ENCODE data around the gene SHANK3. TPM values are rescaled to one million over a fixed set of nuclear protein-coding genes. Genes with fewer than 3 reads are reported as not detected.

Gene SHANK3
- polyA plus RNA-seq, 3 donors from 2014 or later = not detected

DNA sequence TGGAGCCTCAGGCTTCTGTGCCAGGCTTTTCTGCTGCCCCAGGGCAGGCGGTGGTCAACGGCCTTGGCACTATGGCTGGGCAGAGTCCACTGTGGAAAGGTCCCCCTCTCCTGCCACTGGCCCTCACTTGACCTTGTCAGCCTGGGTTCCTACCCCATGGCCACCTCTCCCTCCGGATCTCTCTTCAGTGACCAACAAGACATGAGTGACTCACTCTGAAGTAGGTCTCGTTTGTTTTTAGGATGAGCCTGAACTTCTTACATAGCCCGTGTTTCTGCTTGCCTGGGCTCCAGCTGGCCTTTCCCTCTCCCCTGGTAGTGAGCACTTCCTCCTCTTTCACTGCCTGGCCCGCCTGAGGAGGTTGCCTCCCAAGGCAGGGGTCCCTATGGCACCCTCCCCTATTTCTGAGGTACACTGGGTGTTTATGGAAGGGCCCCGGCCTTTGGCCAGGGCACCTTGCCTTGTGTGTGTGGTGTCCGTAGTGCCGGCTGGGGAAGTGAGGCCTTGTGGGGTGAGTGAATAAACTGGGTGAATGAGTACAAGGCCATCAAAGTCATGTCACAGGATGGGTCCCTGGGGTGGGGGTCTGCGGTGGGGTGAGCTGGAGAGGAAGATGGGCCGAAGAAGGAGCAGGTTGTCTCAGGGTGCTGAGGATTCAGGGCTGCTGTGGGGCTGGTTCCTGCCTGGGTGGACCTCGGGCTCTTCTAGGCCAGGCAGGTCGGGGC is 5.0 kb downstream of the SHANK3 start:
- H3K4me3 Mint-ChIP-seq = no peak overlapping the region
- peaks cover 10 to 21% (median 12%) of the 10 kb centered on the region in 3 donors for H3K27me3 Mint-ChIP-seq (ENCODE audit: low read depth in 3 of 3)
- H3K27ac Mint-ChIP-seq = no peak overlapping the region
- peaks cover 0 to 14% of the 10 kb centered on the region in 2 donors for H3K4me1 Mint-ChIP-seq
- H3K9me3 Mint-ChIP-seq = peaks cover 0 to 2% (median 0%) of the 10 kb centered on the region in 6 donors
- peaks cover 0 to 3% (median 0%) of the 10 kb centered on the region in 3 donors for H3K36me3 Mint-ChIP-seq
- no peak for DNase-seq

DNA sequence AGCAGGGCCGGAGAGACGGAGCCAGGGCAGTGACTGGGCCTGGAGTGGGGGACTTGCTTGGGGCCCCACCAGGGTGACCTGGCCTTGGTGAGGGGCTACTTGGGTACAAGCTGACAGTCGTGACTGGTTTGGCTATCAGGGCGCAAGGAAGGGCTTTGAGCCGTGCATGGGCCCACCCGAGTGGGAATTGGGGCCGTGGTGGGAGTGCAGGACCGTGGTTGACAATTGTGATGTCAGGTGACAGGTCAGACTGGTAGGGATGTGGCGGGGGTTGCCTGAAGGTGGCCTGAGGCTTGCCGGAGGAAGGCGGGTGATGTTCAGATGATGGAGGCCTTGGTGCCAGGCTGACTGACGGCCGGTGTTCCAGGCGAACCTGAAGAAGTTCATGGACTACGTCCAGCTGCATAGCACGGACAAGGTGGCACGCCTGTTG is 5.6 kb downstream of the SHANK3 start:
- Mint-ChIP-seq H3K27ac (no peak overlapping the region), H3K4me3 (no peak overlapping the region), H3K9me3 (peaks cover 0 to 2% (median 0%) of the 10 kb centered on the region in 6 donors), H3K4me1 (peaks cover 0 to 9% of the 10 kb centered on the region in 2 donors), H3K36me3 (peaks cover 0 to 3% (median 0%) of the 10 kb centered on the region in 3 donors), H3K27me3 (ENCODE audit: low read depth in 3 of 3) (peaks cover 4 to 15% (median 8%) of the 10 kb centered on the region in 3 donors)
- no peak for DNase-seq

GRCh38 chr22:50678651-50679521 is 6.3 kb downstream of the SHANK3 start:
- Mint-ChIP-seq H3K4me1 (peaks cover 0 to 8% of the 10 kb centered on the region in 2 donors), H3K27ac (no peak overlapping the region), H3K9me3 (peaks cover 0 to 2% (median 0%) of the 10 kb centered on the region in 6 donors), H3K36me3 (peaks cover 0 to 3% (median 0%) of the 10 kb centered on the region in 3 donors), H3K4me3 (no peak overlapping the region), H3K27me3 (ENCODE audit: low read depth in 3 of 3) (peaks cover 4 to 13% (median 7%) of the 10 kb centered on the region in 3 donors)
- no peak for DNase-seq

DNA sequence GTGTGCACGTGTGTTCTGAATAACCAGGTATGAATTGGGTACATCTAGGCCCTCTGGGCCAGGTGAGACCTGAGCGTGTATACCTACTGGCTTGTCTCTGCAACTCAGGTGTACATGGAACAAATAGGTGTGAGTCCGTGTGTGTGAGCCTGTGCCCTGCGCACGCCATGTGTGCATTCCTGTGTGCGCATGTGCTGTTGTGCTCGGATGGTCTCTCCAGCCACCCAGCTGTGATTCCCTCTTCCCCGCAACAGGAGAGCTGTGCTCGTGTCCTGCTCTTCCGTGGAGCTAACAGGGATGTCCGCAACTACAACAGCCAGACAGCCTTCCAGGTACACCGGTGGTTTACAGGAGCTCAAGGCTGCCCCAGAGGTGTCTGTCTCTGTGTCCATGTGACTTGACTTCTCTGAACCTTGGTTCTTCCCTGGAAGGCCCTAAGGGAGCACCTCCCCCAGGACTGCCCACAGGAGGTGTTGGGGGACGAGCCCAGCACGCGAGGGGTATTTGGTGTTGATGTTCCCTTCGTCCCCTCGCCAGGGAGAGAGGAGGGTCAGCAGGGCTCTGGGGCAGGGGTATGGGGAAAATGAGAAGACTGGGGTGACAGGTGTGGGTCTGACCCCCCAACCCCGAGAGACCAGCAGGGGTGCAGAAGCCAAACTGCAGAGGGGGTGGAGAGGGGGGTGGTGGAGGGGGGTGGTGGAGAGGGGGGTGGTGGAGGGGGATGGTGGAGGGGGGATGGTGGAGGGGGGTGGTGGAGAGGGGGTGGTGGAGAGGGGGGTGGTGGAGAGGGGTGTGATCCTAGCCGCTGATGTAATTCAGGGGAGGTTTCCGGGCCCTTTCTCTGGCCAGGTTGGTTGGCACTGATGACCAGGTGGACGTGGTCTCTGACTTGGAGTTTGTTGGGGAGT is 10.7 kb downstream of the SHANK3 start:
- H3K27ac Mint-ChIP-seq = peak overlapping the region in 1 of 6 donors; percentile 13

DNA sequence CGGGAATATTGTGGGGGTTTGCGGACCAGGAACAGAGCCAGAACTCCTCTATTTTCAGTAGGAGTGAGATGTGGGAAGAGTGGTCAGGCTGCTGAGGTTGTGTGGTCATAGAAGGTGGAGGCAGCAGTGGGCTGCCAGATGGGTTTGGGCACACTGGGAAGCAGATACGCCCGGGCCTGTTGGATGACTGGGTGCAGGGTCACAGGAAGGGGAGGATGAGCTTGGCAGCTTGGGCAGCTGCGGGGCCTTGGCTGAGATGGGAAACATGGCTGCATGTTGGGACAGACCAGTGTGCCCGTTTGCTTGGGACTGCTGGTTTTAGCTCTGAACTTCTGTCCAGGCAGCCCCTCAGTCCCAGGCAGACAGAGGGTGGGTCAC is 11.4 kb downstream of the SHANK3 start:
- DNase-seq = no peak
- Mint-ChIP-seq H3K27me3 (ENCODE audit: low read depth in 3 of 3) (peaks cover 0 to 3% (median 2%) of the 10 kb centered on the region in 3 donors), H3K36me3 (no peaks in the 10 kb centered on the region), H3K27ac (no peak overlapping the region), H3K9me3 (no peaks in the 10 kb centered on the region), H3K4me3 (no peak overlapping the region), H3K4me1 (no peaks in the 10 kb centered on the region)

More for the DNA sequence above, 10.7 kb downstream of the SHANK3 start:
- Mint-ChIP-seq H3K9me3 (no peaks in the 10 kb centered on the region), H3K27me3 (ENCODE audit: low read depth in 3 of 3) (peaks cover 0 to 3% (median 0%) of the 10 kb centered on the region in 3 donors), H3K4me3 (no peak overlapping the region), H3K4me1 (no peaks in the 10 kb centered on the region), H3K36me3 (no peaks in the 10 kb centered on the region)
- DNase-seq = no peak

DNA sequence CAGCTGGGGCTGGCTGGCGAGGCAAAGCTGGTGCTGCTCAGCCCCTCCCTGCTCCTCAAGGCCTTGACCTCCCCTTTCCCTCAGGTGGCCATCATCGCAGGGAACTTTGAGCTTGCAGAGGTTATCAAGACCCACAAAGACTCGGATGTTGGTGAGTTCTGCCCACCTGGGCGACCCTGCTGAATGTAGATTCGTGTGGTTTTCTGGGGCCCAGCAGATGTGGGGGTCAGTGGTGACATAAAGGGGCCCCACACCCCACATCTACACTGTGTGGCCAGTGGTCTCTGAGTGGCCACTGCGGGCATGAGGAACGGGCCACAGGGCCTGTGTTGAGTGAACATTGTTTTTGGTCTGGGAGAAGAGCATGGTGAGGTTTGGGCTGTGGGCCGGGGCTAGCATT is 11.9 kb downstream of the SHANK3 start:
- DNase-seq = no peak

DNA sequence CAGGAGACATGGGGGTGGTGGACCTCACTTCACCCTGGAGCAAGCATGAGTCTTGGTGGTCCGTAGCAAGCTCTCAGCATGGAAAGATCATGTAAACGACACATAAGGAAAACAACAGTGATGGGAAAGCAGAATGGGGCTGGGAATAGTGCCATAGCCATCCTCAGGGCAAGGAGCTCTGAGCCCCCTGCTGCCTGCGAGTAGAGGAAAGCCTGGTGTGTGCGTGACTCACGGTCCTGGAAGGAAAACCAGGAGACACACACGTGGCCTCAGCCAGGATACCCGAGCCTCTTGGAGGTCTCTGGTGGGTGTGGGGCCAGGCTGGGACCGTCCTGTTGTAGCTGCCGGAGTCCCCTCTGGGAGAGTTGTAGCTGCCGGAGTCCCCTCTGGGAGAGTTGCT is 12.4 kb downstream of the SHANK3 start:
- no peaks in the 10 kb centered on the region for H3K36me3 Mint-ChIP-seq
- peaks cover 0 to 3% (median 3%) of the 10 kb centered on the region in 3 donors for H3K27me3 Mint-ChIP-seq (ENCODE audit: low read depth in 3 of 3)
- H3K27ac Mint-ChIP-seq = no peak overlapping the region
- H3K4me1 Mint-ChIP-seq = no peaks in the 10 kb centered on the region
- no peaks in the 10 kb centered on the region for H3K9me3 Mint-ChIP-seq
- DNase-seq = no peak
- H3K4me3 Mint-ChIP-seq = no peak overlapping the region

More for the DNA sequence above, 11.9 kb downstream of the SHANK3 start:
- H3K27me3 Mint-ChIP-seq (ENCODE audit: low read depth in 3 of 3) = peaks cover 0 to 3% (median 3%) of the 10 kb centered on the region in 3 donors
- H3K4me3 Mint-ChIP-seq = no peak overlapping the region
- no peaks in the 10 kb centered on the region for H3K36me3 Mint-ChIP-seq
- H3K4me1 Mint-ChIP-seq = no peaks in the 10 kb centered on the region
- H3K27ac Mint-ChIP-seq = no peak overlapping the region
- H3K9me3 Mint-ChIP-seq = no peaks in the 10 kb centered on the region

DNA sequence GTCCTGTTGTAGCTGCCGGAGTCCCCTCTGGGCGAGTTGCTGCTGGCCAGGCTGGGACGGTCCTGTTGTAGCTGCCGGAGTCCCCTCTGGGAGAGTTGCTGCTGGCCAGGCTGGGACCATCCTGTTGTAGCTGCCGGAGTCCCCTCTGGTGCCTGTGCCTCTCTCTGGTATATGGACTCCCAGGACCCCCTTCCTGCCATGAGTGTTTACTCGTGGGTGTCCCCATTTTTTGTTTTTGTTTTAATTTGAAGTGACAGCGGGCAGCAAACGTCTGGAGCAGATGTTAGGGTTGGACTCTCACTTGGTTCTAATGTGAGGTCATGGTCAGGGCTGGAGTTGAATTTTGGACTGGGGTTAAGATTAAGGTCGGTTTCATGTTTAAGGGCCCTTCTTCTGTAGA is 14.2 kb downstream of the SHANK3 start:
- Mint-ChIP-seq H3K27me3 (ENCODE audit: low read depth in 3 of 3) (peaks cover 0 to 5% (median 3%) of the 10 kb centered on the region in 3 donors), H3K4me3 (no peak overlapping the region), H3K9me3 (peaks cover 0 to 2% (median 0%) of the 10 kb centered on the region in 6 donors), H3K4me1 (no peaks in the 10 kb centered on the region), H3K27ac (no peak overlapping the region), H3K36me3 (no peaks in the 10 kb centered on the region)
- DNase-seq = no peak

DNA sequence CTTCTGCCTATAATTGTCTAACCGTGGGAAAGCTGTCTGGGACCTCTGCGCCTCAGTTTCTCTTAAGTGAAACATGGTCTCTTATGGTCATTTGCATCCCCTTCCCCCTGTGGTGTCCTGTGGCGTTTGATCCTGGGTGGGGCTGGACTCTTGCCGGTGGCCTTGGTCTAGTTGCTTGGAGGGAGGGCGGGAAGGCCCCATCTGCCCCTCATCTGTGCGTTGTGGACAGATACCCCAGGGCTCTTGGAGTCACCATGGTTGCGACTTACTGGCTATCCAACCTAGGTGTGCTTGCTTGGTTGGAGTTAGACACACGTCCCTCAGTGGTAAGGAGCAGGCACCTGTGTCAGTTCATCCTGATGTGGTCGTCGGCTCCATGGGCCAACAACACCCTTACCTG is 15.2 kb downstream of the SHANK3 start:
- H3K4me1 Mint-ChIP-seq = no peaks in the 10 kb centered on the region
- H3K27me3 Mint-ChIP-seq (ENCODE audit: low read depth in 3 of 3) = peaks cover 0 to 5% (median 3%) of the 10 kb centered on the region in 3 donors
- H3K36me3 Mint-ChIP-seq = no peaks in the 10 kb centered on the region
- H3K27ac Mint-ChIP-seq = no peak overlapping the region
- DNase-seq = no peak
- H3K4me3 Mint-ChIP-seq = no peak overlapping the region
- H3K9me3 Mint-ChIP-seq = peaks cover 0 to 5% (median 0%) of the 10 kb centered on the region in 6 donors

- Mint-ChIP-seq H3K4me1 (no peaks in the 10 kb centered on the region), H3K27ac (peak overlapping the region in 1 of 6 donors; percentile 37), H3K36me3 (no peaks in the 10 kb centered on the region), H3K4me3 (no peak overlapping the region), H3K9me3 (peaks cover 0 to 5% (median 0%) of the 10 kb centered on the region in 6 donors), H3K27me3 (ENCODE audit: low read depth in 3 of 3) (peaks cover 1 to 5% (median 3%) of the 10 kb centered on the region in 3 donors)
- no peak for DNase-seq
Measured at GRCh38 chr22:50688448-50688847, 15.8 kb downstream of the SHANK3 start.

DNA sequence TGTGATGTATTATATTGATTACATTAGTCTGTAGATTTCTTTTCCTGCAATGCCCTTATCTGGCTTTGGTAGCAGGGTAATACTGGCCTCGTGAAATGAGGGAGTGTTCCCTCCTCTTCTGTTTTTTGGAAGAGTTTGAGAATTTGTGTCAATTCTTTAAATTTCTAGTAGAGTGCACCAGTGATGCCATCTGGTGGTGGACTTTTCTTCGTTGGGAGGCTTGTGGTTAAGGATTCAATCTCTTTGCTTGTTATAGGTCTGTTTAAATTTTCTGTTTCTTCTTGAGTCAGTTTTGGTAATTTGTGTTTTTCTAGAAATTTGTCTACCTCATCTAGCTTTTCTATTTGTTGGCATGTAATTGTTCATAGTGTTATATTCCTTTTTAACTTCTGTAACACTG is 18.9 kb downstream of the SHANK3 start:
- Mint-ChIP-seq H3K4me3 (no peak overlapping the region), H3K9me3 (peaks cover 0 to 5% (median 0%) of the 10 kb centered on the region in 6 donors), H3K36me3 (no peaks in the 10 kb centered on the region), H3K27ac (no peak overlapping the region), H3K4me1 (no peaks in the 10 kb centered on the region), H3K27me3 (ENCODE audit: low read depth in 3 of 3) (peaks cover 0 to 5% (median 1%) of the 10 kb centered on the region in 3 donors)
- peak; percentile 10 to 34 (median 24) for DNase-seq

DNA sequence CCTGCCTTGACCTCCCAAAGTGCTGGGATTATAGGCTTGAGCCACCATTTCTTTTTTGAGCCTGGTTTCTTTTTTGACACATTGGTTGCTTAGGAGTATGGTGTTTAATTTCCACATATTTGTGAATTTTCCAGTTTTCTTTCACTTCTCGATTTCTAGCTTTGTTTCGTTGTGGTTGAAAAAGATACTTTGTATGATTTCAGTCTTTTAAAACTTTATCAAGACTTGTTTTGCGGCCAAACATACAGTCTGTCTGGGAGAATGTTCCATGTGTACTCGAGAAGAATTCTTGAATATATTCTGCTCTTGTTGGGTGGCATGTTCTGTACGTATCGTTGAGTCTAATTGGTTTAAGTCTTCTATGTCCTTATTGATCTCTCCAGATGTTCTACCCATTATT is 20.8 kb downstream of the SHANK3 start:
- H3K4me3 Mint-ChIP-seq = no peak overlapping the region
- no peak for DNase-seq
- no peaks in the 10 kb centered on the region for H3K4me1 Mint-ChIP-seq
- peaks cover 0 to 5% (median 0%) of the 10 kb centered on the region in 6 donors for H3K9me3 Mint-ChIP-seq
- peaks cover 0 to 5% (median 3%) of the 10 kb centered on the region in 3 donors for H3K27me3 Mint-ChIP-seq (ENCODE audit: low read depth in 3 of 3)
- no peaks in the 10 kb centered on the region for H3K36me3 Mint-ChIP-seq
- no peak overlapping the region for H3K27ac Mint-ChIP-seq

GRCh38 chr22:50694099-50694605 is 21.5 kb downstream of the SHANK3 start:
- no peaks in the 10 kb centered on the region for H3K4me1 Mint-ChIP-seq
- no peaks in the 10 kb centered on the region for H3K36me3 Mint-ChIP-seq
- H3K27ac Mint-ChIP-seq = no peak overlapping the region
- H3K9me3 Mint-ChIP-seq = peaks cover 0 to 5% (median 0%) of the 10 kb centered on the region in 6 donors
- DNase-seq = no peak
- no peak overlapping the region for H3K4me3 Mint-ChIP-seq
- H3K27me3 Mint-ChIP-seq (ENCODE audit: low read depth in 3 of 3) = peaks cover 0 to 3% (median 2%) of the 10 kb centered on the region in 3 donors
